Fibroblast of lung (primary cell): ENCODE data around the gene GRK6. TPM values are rescaled to one million over a fixed set of nuclear protein-coding genes. Genes with fewer than 3 reads are reported as not detected.
A peak's percentile ranks its signal among the peaks of the same experiment; 100 is the strongest.

Source experiments
- DNase-seq, 2 donors: peaks; one replicate each; pipeline versions ENCODE4 v3.0.0 to v3.0.0-alpha.2; 2010; ENCODE audit warnings: low read depth in 2 of 2
- H2AFZ ChIP-seq: 2 replicates; pipeline ENCODE4 v1.5.1; 2012; ENCODE audit warnings: low read length, control low read depth, inconsistent platforms
- H3K27ac ChIP-seq: 2 replicates; pipeline ENCODE4 v1.5.1; 2011; ENCODE audit warnings: low read length, control low read depth; ENCODE audit not compliant: insufficient read depth
- H3K27me3 ChIP-seq: 2 replicates; pipeline ENCODE4 v1.5.1; 2011; ENCODE audit warnings: mild to moderate bottlenecking, low read length; ENCODE audit not compliant: control insufficient read depth, insufficient read depth
- H3K36me3 ChIP-seq: 2 replicates; pipeline ENCODE4 v1.5.1; 2011; ENCODE audit warnings: low read length; ENCODE audit not compliant: control insufficient read depth, insufficient read depth
- H3K4me1 ChIP-seq: 2 replicates; pipeline ENCODE4 v1.5.1; 2011; ENCODE audit warnings: low read length; ENCODE audit not compliant: control insufficient read depth, insufficient read depth; ENCODE audit errors: extremely low read depth
- H3K4me2 ChIP-seq: 2 replicates; pipeline ENCODE4 v1.5.1; 2011; ENCODE audit warnings: low read length, control low read depth; ENCODE audit not compliant: insufficient read depth; ENCODE audit errors: extremely low read depth
- H3K4me3 ChIP-seq, 4 experiments: fragments of 200-600 bp in 1 of 4; sonication (generic) in 1 of 4; replicated peaks in 1 of 4; 2 replicates each; pipeline ENCODE4 v1.5.1; 2011 to 2016; ENCODE audit warnings: low read length in 4 of 4, low read depth in 3 of 4, mild to moderate bottlenecking in 3 of 4, control low read depth in 2 of 4, inconsistent platforms in 1 of 4, mixed read lengths in 1 of 4; ENCODE audit not compliant: insufficient read depth in 1 of 4; ENCODE audit errors: control extremely low read depth in 1 of 4
- H3K79me2 ChIP-seq: 2 replicates; pipeline ENCODE4 v1.5.1; 2012; ENCODE audit warnings: mild to moderate bottlenecking, low read length, inconsistent platforms; ENCODE audit not compliant: control insufficient read depth, insufficient read depth
- H3K9ac ChIP-seq: 2 replicates; pipeline ENCODE4 v1.5.1; 2011; ENCODE audit warnings: mild to moderate bottlenecking, low read length, control low read depth; ENCODE audit not compliant: insufficient read depth
- H3K9me3 ChIP-seq: 2 replicates; pipeline ENCODE4 v1.5.1; 2012; ENCODE audit warnings: low read depth, low read length; ENCODE audit not compliant: control insufficient read depth, insufficient read depth
- H4K20me1 ChIP-seq: 2 replicates; pipeline ENCODE4 v1.5.1; 2011; ENCODE audit warnings: low read length; ENCODE audit not compliant: control insufficient read depth, insufficient read depth; ENCODE audit errors: extremely low read depth
- EZH2 ChIP-seq: IDR thresholded peaks from 2 replicates; pipeline ENCODE4 v1.5.1; 2012; ENCODE audit warnings: low read length, control low read depth, mild to moderate bottlenecking; ENCODE audit errors: missing control alignments
- polyA plus RNA-seq, 2 donors: library from polyadenylated mRNA; depleted of rRNA in 1 of 2; stranded (reverse) in 1 of 2; unstranded in 1 of 2; fragments of >200 nt; gene quantifications; 2 replicates each; pipeline ENCODE4 v1.2.1, GENCODE V29; 2011 to 2012; ENCODE audit warnings: missing spikeins in 1 of 2
- total RNA-seq: library from RNA; depleted of rRNA; stranded (reverse); fragments of >200 nt; gene quantifications from 2 replicates; pipeline ENCODE4 v1.2.1, GENCODE V29; 2014
- TF ChIP-seq, protein P1 (sequence below), 2 donors: IDR thresholded peaks in 1 of 2; conservative IDR thresholded peaks in 1 of 2; 1 replicate in 1 of 2; 2 replicates in 1 of 2; pipeline ENCODE4 v1.5.1; 2011 to 2012; ENCODE audit warnings: low read length in 2 of 2, control low read depth in 1 of 2, inconsistent platforms in 1 of 2, low read depth in 1 of 2, mild to moderate bottlenecking in 1 of 2

GRK6 gene
- total and polyA plus RNA-seq, 2 donors (not counting 1 experiment from before 2014, with no cell fraction given), result 15.0 to 15.8 TPM

DNA sequence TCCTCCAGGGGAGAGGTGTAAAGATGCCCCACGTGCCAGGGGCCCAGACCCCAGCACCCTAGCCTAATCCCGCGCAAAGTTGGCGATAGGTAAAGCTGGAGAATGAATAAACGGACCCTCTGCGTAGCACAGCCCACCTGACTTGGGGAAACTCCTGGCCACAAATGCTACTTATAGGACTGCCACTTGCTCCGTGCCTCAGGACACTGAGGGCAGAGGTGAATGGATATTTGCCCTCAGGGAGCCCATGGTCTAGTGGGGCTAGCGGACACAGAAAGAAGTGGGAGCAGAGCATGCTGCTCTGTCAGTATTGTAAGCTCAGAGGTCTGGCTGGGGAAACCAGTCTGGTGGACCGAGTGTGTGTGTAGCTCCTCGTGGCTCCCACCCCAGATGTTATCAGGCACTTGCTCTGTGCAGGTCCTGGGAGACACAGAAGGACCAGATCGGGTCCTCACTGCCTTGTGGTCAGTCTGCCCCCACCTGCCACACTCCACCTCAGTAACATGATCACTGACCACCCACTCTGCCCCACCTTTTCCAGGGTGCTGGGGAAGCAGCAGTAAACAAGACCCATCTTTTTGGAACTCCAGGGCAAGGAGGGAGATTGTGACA is 841 bp downstream of the GRK6 start:
- H4K20me1 ChIP-seq, result no peaks in the 10 kb centered on the region
- peaks cover 21% of the 10 kb centered on the region for H3K79me2 ChIP-seq
- no peaks in the 10 kb centered on the region for H3K9me3 ChIP-seq
- H3K27me3 ChIP-seq, result no peaks in the 10 kb centered on the region
- peaks cover 12% of the 10 kb centered on the region for H3K4me1 ChIP-seq
- peaks cover 11% of the 10 kb centered on the region for H3K36me3 ChIP-seq
- TF ChIP-seq, protein P1, sequence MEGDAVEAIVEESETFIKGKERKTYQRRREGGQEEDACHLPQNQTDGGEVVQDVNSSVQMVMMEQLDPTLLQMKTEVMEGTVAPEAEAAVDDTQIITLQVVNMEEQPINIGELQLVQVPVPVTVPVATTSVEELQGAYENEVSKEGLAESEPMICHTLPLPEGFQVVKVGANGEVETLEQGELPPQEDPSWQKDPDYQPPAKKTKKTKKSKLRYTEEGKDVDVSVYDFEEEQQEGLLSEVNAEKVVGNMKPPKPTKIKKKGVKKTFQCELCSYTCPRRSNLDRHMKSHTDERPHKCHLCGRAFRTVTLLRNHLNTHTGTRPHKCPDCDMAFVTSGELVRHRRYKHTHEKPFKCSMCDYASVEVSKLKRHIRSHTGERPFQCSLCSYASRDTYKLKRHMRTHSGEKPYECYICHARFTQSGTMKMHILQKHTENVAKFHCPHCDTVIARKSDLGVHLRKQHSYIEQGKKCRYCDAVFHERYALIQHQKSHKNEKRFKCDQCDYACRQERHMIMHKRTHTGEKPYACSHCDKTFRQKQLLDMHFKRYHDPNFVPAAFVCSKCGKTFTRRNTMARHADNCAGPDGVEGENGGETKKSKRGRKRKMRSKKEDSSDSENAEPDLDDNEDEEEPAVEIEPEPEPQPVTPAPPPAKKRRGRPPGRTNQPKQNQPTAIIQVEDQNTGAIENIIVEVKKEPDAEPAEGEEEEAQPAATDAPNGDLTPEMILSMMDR (conservative IDR thresholded peaks at IDR 0.05 in 1 of 2, IDR thresholded peaks at IDR 0.05 in 1 of 2; ENCODE audit: low read depth in 1 of 2, low read length in 2 of 2), result no peak
- no peak for TF ChIP-seq EZH2
- no peak for DNase-seq
- peak overlapping the region; percentile 75 to 88 (median 82) for H3K4me3 ChIP-seq
- peak overlapping the region; percentile 84 for H3K27ac ChIP-seq
- H3K4me2 ChIP-seq, result peak overlapping the region; percentile 99
- H3K9ac ChIP-seq, result peak overlapping the region; percentile 97
- peak overlapping the region; percentile 44 for H2AFZ ChIP-seq

DNA sequence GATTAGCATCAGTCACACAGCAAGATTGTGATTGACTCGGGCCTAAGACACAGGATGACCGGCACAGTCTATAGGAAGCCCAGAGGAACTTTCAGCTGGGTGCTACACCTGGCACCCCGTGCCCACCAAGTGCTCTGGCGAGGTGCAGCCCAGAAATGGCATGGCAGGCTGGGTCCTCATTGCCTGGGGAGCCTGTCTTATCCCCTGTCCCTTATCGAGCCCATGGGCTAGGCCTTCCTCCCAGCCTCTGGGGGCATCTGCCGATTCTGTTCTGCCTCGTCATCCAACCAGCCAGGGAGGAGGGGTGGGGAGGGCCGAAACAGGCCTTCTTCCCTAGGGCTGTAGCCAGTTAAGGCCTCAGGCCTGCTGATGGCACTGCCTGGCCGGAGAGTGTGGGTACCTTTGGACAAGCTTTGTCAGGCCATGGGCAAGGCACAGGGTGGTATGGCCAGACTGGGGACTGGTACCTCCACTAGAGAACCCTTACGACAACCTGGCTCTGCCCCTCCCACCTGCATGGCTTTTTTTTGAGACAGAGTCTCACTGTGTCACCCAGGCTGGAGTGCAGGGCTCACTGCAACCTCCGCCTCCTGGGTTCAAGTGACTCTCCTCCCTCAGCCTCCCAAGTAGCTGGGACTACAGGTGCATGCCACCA is 1.6 kb downstream of the GRK6 start:
- Histone ChIP-seq H3K9me3 (no peaks in the 10 kb centered on the region), H3K9ac (peak overlapping the region; percentile 23), H3K36me3 (peaks cover 18% of the 10 kb centered on the region), H2AFZ (no peak overlapping the region), H4K20me1 (no peaks in the 10 kb centered on the region), H3K27ac (no peak overlapping the region), H3K4me1 (peaks cover 12% of the 10 kb centered on the region), H3K27me3 (no peaks in the 10 kb centered on the region), H3K4me2 (no peak overlapping the region), H3K4me3 (peak overlapping the region in 2 of 4 experiments; percentile 75 to 76), H3K79me2 (peaks cover 21% of the 10 kb centered on the region)
- TF ChIP-seq EZH2, result no peak
- TF ChIP-seq, protein P1 (conservative IDR thresholded peaks at IDR 0.05 in 1 of 2, IDR thresholded peaks at IDR 0.05 in 1 of 2; ENCODE audit: low read depth in 1 of 2, low read length in 2 of 2), result no peak
- DNase-seq, result no peak

- Histone ChIP-seq H3K4me3 (no peak overlapping the region), H3K4me1 (peaks cover 12% of the 10 kb centered on the region), H3K27me3 (no peaks in the 10 kb centered on the region), H3K36me3 (peaks cover 21% of the 10 kb centered on the region), H3K9me3 (no peaks in the 10 kb centered on the region), H4K20me1 (no peaks in the 10 kb centered on the region), H3K79me2 (peaks cover 21% of the 10 kb centered on the region), H3K27ac (no peak overlapping the region), H3K4me2 (no peak overlapping the region), H3K9ac (no peak overlapping the region), H2AFZ (no peak overlapping the region)
- DNase-seq, result no peak
- TF ChIP-seq EZH2, result no peak
- TF ChIP-seq, protein P1 (conservative IDR thresholded peaks at IDR 0.05 in 1 of 2, IDR thresholded peaks at IDR 0.05 in 1 of 2; ENCODE audit: low read depth in 1 of 2, low read length in 2 of 2), result no peak
Measured at GRCh38 chr5:177428574-177429217, 2.2 kb downstream of the GRK6 start.
